ENCODE measurements around the gene NHS. TPM values are rescaled to one million over a fixed set of nuclear protein-coding genes. Genes with fewer than 3 reads are reported as not detected.

The NHS gene
- total and polyA plus RNA-seq, 2 of the 13 experiments (the other 11 are each of a cell fraction or from before 2014, with no cell fraction given), result 0.02 TPM; not detected in 1

DNA sequence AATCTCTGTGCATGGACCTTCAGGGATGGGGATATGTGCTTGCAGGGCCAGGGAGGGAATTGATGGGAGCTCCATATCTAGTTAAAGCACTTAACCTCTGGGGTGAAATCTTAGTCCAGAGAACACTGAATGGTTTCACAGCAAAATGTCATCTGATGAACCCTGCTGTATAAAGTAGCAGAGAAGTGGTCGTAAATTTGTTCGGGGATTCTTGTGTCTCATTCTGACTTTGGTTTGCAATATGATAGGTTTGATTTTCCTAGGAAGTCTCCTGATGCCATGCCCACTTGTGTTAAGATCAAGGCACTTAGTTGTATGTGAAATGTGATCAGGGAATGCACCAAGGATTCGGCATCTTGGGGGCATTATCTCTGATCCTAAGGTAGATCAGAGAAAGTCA lies 96.9 kb downstream of the NHS start (continued):
- TF ChIP-seq, protein P1, sequence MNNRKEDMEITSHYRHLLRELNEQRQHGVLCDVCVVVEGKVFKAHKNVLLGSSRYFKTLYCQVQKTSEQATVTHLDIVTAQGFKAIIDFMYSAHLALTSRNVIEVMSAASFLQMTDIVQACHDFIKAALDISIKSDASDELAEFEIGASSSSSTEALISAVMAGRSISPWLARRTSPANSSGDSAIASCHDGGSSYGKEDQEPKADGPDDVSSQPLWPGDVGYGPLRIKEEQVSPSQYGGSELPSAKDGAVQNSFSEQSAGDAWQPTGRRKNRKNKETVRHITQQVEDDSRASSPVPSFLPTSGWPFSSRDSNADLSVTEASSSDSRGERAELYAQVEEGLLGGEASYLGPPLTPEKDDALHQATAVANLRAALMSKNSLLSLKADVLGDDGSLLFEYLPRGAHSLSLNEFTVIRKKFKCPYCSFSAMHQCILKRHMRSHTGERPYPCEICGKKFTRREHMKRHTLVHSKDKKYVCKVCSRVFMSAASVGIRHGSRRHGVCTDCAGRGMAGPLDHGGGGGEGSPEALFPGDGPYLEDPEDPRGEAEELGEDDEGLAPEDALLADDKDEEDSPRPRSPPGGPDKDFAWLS (CRISPR knock-in tag; IDR thresholded peaks at IDR 0.05; ENCODE audit: borderline replicate concordance), result no peak
- TF ChIP-seq, protein P2, sequence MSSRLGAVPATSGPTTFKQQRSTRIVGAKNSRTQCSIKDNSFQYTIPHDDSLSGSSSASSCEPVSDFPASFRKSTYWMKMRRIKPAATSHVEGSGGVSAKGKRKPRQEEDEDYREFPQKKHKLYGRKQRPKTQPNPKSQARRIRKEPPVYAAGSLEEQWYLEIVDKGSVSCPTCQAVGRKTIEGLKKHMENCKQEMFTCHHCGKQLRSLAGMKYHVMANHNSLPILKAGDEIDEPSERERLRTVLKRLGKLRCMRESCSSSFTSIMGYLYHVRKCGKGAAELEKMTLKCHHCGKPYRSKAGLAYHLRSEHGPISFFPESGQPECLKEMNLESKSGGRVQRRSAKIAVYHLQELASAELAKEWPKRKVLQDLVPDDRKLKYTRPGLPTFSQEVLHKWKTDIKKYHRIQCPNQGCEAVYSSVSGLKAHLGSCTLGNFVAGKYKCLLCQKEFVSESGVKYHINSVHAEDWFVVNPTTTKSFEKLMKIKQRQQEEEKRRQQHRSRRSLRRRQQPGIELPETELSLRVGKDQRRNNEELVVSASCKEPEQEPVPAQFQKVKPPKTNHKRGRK (CRISPR knock-in tag; IDR thresholded peaks at IDR 0.05), result no peak
- TF ChIP-seq SIN3A (IDR thresholded peaks at IDR 0.05; ENCODE audit: borderline replicate concordance, low read depth, low read length) (no peak), ETV6 (CRISPR knock-in tag; conservative IDR thresholded peaks at IDR 0.05) (no peak)
- TF ChIP-seq, protein P3, sequence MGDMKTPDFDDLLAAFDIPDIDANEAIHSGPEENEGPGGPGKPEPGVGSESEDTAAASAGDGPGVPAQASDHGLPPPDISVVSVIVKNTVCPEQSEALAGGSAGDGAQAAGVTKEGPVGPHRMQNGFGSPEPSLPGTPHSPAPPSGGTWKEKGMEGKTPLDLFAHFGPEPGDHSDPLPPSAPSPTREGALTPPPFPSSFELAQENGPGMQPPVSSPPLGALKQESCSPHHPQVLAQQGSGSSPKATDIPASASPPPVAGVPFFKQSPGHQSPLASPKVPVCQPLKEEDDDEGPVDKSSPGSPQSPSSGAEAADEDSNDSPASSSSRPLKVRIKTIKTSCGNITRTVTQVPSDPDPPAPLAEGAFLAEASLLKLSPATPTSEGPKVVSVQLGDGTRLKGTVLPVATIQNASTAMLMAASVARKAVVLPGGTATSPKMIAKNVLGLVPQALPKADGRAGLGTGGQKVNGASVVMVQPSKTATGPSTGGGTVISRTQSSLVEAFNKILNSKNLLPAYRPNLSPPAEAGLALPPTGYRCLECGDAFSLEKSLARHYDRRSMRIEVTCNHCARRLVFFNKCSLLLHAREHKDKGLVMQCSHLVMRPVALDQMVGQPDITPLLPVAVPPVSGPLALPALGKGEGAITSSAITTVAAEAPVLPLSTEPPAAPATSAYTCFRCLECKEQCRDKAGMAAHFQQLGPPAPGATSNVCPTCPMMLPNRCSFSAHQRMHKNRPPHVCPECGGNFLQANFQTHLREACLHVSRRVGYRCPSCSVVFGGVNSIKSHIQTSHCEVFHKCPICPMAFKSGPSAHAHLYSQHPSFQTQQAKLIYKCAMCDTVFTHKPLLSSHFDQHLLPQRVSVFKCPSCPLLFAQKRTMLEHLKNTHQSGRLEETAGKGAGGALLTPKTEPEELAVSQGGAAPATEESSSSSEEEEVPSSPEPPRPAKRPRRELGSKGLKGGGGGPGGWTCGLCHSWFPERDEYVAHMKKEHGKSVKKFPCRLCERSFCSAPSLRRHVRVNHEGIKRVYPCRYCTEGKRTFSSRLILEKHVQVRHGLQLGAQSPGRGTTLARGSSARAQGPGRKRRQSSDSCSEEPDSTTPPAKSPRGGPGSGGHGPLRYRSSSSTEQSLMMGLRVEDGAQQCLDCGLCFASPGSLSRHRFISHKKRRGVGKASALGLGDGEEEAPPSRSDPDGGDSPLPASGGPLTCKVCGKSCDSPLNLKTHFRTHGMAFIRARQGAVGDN (CRISPR knock-in tag; IDR thresholded peaks at IDR 0.05), result no peak
